CMK (cell line): ENCODE data around the gene KDM4B.

ENCODE experiments used
- DNase-seq: peaks from one replicate; pipeline ENCODE4 v3.0.0-alpha.2; 2010; ENCODE audit warnings: low read depth

KDM4B gene

GRCh38 chr19:5032101-5032967 lies 63.4 kb downstream of the KDM4B start:
- DNase-seq: no peak

- no peak for DNase-seq
These were observed 66.3 kb downstream of the KDM4B start for GRCh38 chr19:5035105-5035761.

- DNase-seq: no peak
These were observed 67.1 kb downstream of the KDM4B start for GRCh38 chr19:5035793-5036697.

GRCh38 chr19:5036698-5037563 lies 68.0 kb downstream of the KDM4B start:
- no peak for DNase-seq

GRCh38 chr19:5037936-5038335 lies 69.0 kb downstream of the KDM4B start:
- no peak for DNase-seq

- DNase-seq: no peak
These were observed 69.8 kb downstream of the KDM4B start for GRCh38 chr19:5038631-5039271.

GRCh38 chr19:5039642-5040543 lies 71.0 kb downstream of the KDM4B start:
- no peak for DNase-seq

- no peak for DNase-seq
These were observed 71.7 kb downstream of the KDM4B start for GRCh38 chr19:5040544-5041167.

GRCh38 chr19:5041168-5041912 lies 72.4 kb downstream of the KDM4B start:
- no peak for DNase-seq

- DNase-seq: no peak
These were observed 72.9 kb downstream of the KDM4B start for GRCh38 chr19:5041913-5042187.

GRCh38 chr19:5042556-5042955 lies 73.6 kb downstream of the KDM4B start:
- no peak for DNase-seq

GRCh38 chr19:5045029-5045428 lies 76.1 kb downstream of the KDM4B start:
- DNase-seq: no peak

- no peak for DNase-seq
These were observed 77.0 kb downstream of the KDM4B start for GRCh38 chr19:5045956-5046338.

- no peak for DNase-seq
These were observed 77.6 kb downstream of the KDM4B start for GRCh38 chr19:5046339-5047039.

GRCh38 chr19:5047251-5047935 lies 78.5 kb downstream of the KDM4B start:
- no peak for DNase-seq

- no peak for DNase-seq
These were observed 79.3 kb downstream of the KDM4B start for GRCh38 chr19:5048091-5048726.
